HCT116 (cell line): ENCODE measurements around the gene TPPP2. TPM values are rescaled to one million over a fixed set of nuclear protein-coding genes. Genes with fewer than 3 reads are reported as not detected.

Source experiments
- ATAC-seq: fragments of 200-7000 bp; cut with Tn5 transposase; 2 replicates; pipeline ENCODE4 v1.9.1; 2020; ENCODE audit warnings: mild to moderate bottlenecking, moderate library complexity
- BruUV-seq: library from RNA; stranded (reverse); fragments of 400-500 nt; replicated peaks from 2 replicates; lab custom pipeline; 2021; lab: Mats Ljungman, UMichigan
- CTCF ChIA-PET: fragments of 300-600 bp; sonication (Branson Sonifier 250); formaldehyde crosslinking; loops from one replicate; lab custom pipeline; 2021; ENCODE audit warnings: antibody characterized with exemption; lab: Charles Lee
- POLR2A ChIA-PET: fragments of 300-600, 350-600 bp; sonication (Branson Sonifier 250); formaldehyde crosslinking; loops from one replicate; lab custom pipeline; 2021; ENCODE audit warnings: antibody characterized with exemption; lab: Charles Lee
- RAD21 ChIA-PET, 2 experiments: fragments of 300-600 bp; sonication (Branson Sonifier 250); formaldehyde crosslinking; loops; one replicate each; lab custom pipeline; 2023; ENCODE audit warnings: low total read pairs in 2 of 2; ENCODE audit not compliant: uncharacterized antibody in 2 of 2, unreplicated experiment in 2 of 2, low non-redundant PET in 1 of 2; lab: Charles Lee
- DNase-seq: peaks from one replicate; pipeline ENCODE4 v3.0.0-alpha.2; 2010; ENCODE audit warnings: low read depth, low spot score
- H2AFZ ChIP-seq: fragments of 200-600 bp; shearing (Covaris generic), sonication (generic); 2 replicates; pipeline ENCODE4 v1.6.1; 2017; ENCODE audit warnings: low read depth, mixed run types, mixed read lengths, antibody characterized with exemption, low read length; ENCODE audit not compliant: poor library complexity, severe bottlenecking
- H3K27ac ChIP-seq: 2 replicates; pipeline ENCODE4 v1.5.1; 2012; ENCODE audit warnings: low read depth, low read length
- H3K27me3 ChIP-seq: fragments of 200-600 bp; sonication (generic); 2 replicates; pipeline ENCODE4 v1.6.1; 2016; ENCODE audit warnings: mixed run types, low read length, mixed read lengths; ENCODE audit not compliant: insufficient read depth
- H3K36me3 ChIP-seq, 2 experiments: fragments of 200-500 bp in 1 of 2; fragments of 200-600 bp in 1 of 2; sonication (Bioruptor generic) in 1 of 2; sonication (generic) in 1 of 2; 2 replicates each; pipeline versions ENCODE4 v1.5.1 to v1.6.1; 2014 to 2016; ENCODE audit warnings: low read length in 2 of 2, inconsistent platforms in 1 of 2, mixed read lengths in 1 of 2, mixed run types in 1 of 2; ENCODE audit not compliant: insufficient read depth in 2 of 2, control insufficient read depth in 1 of 2
- H3K4me1 ChIP-seq, 2 experiments: fragments of 200-600 bp in 1 of 2; sonication (generic) in 1 of 2; 2 replicates each; pipeline versions ENCODE4 v1.5.1 to v1.6.1; 2012 to 2017; ENCODE audit warnings: low read length in 2 of 2, inconsistent platforms in 1 of 2, mild to moderate bottlenecking in 1 of 2, mixed read lengths in 1 of 2, mixed run types in 1 of 2, moderate library complexity in 1 of 2; ENCODE audit not compliant: insufficient read depth in 2 of 2, control insufficient read depth in 1 of 2
- H3K4me2 ChIP-seq: fragments of 200-600 bp; sonication (generic); 2 replicates; pipeline ENCODE4 v1.6.1; 2017; ENCODE audit warnings: mixed run types, low read length, mixed read lengths
- H3K4me3 ChIP-seq, 2 experiments: fragments of 200-600 bp in 1 of 2; sonication (generic) in 1 of 2; replicated peaks in 1 of 2; 2 replicates each; pipeline ENCODE4 v1.5.1; 2011 to 2016; ENCODE audit warnings: low read length in 2 of 2, control low read depth in 1 of 2, low read depth in 1 of 2, mild to moderate bottlenecking in 1 of 2, mixed read lengths in 1 of 2, mixed run types in 1 of 2
- H3K79me2 ChIP-seq: fragments of 200-600 bp; sonication (generic); 2 replicates; pipeline ENCODE4 v1.6.1; 2017; ENCODE audit warnings: mild to moderate bottlenecking, mixed run types, low read length, moderate library complexity, mixed read lengths; ENCODE audit not compliant: insufficient read depth
- H3K9ac ChIP-seq: fragments of 200-600 bp; sonication (generic); 2 replicates; pipeline ENCODE4 v1.6.1; 2016; ENCODE audit warnings: low read length, mixed read lengths
- H3K9me2 ChIP-seq: fragments of 200-600 bp; sonication (generic), shearing (Covaris generic); 2 replicates; pipeline ENCODE4 v1.6.1; 2017; ENCODE audit warnings: mixed run types, mild to moderate bottlenecking, moderate library complexity; ENCODE audit not compliant: insufficient read depth
- H3K9me3 ChIP-seq, 2 experiments: fragments of 200-500 bp in 1 of 2; fragments of 200-600 bp in 1 of 2; sonication (Bioruptor generic) in 1 of 2; sonication (generic) in 1 of 2; 2 replicates each; pipeline ENCODE4 v1.6.1; 2014 to 2017; ENCODE audit warnings: low read length in 2 of 2, mixed read lengths in 2 of 2, inconsistent platforms in 1 of 2, low read depth in 1 of 2, mild to moderate bottlenecking in 1 of 2, mixed run types in 1 of 2, moderate library complexity in 1 of 2; ENCODE audit not compliant: control insufficient read depth in 1 of 2, insufficient read depth in 1 of 2
- H4K20me1 ChIP-seq: fragments of 200-600 bp; sonication (generic), shearing (Covaris generic); 2 replicates; pipeline ENCODE4 v1.6.1; 2017; ENCODE audit warnings: mixed run types, mild to moderate bottlenecking, moderate library complexity; ENCODE audit not compliant: insufficient read depth
- ELF1 ChIP-seq: IDR thresholded peaks from 2 replicates; pipeline ENCODE4 v1.6.1; 2012; ENCODE audit warnings: low read depth, borderline replicate concordance
- intact Hi-C: fragments of 100-400 bp; cut with micrococcal nuclease; formaldehyde crosslinking; loops from 2 replicates; pipeline ENCODE4 v1.10.0; 2022
- total RNA-seq: library from RNA; stranded (reverse); gene quantifications from one replicate; pipeline ENCODE4 v1.2.1, GENCODE V29; 2021; ENCODE audit not compliant: unreplicated experiment
- TF ChIP-seq, protein P1 (sequence below): IDR thresholded peaks from 2 replicates; pipeline ENCODE4 v1.6.1; 2012; ENCODE audit warnings: low read depth
- TF ChIP-seq, protein P2 (sequence below): IDR thresholded peaks from 2 replicates; pipeline ENCODE4 v1.6.1; 2011; ENCODE audit warnings: mild to moderate bottlenecking, low read length, moderate library complexity; ENCODE audit not compliant: insufficient replicate concordance; ENCODE audit errors: extremely low read depth

TPPP2 gene
- total RNA-seq, 1 experiment from 2014 or later, result not detected

GRCh38 chr14:21011136-21011535 is 18.9 kb upstream of the TPPP2 start:
- ChIA-PET RAD21 (no interaction called here), CTCF (interaction anchor here (1.5 kb wide), 1 partner anchor 154 kb away, joined by 3 read pairs; no protein-coding TSS in a partner anchor), POLR2A (no interaction called here)
- no peak for ATAC-seq
- Histone ChIP-seq H3K4me1 (peaks cover 0 to 5% of the 10 kb centered on the region in 2 experiments; a peak in 2 of 4 replicates), H3K9ac (no peak overlapping the region), H3K4me2 (no peak overlapping the region), H3K36me3 (no peaks in the 10 kb centered on the region), H2AFZ (no peak overlapping the region), H3K27ac (no peak overlapping the region), H3K9me2 (no peaks in the 10 kb centered on the region), H3K4me3 (no peak overlapping the region), H3K9me3 (no peaks in the 10 kb centered on the region), H3K79me2 (no peaks in the 10 kb centered on the region), H4K20me1 (no peaks in the 10 kb centered on the region), H3K27me3 (peaks cover 18% of the 10 kb centered on the region; the same call in 1 of the 2 replicates)
- DNase-seq, result no peak
- BruUV-seq, result no TSS peak
- intact Hi-C loops, result loop anchor here (10.0 kb wide), 1 partner anchor 544 kb away; no protein-coding TSS in a partner anchor
- TF ChIP-seq, protein P1, sequence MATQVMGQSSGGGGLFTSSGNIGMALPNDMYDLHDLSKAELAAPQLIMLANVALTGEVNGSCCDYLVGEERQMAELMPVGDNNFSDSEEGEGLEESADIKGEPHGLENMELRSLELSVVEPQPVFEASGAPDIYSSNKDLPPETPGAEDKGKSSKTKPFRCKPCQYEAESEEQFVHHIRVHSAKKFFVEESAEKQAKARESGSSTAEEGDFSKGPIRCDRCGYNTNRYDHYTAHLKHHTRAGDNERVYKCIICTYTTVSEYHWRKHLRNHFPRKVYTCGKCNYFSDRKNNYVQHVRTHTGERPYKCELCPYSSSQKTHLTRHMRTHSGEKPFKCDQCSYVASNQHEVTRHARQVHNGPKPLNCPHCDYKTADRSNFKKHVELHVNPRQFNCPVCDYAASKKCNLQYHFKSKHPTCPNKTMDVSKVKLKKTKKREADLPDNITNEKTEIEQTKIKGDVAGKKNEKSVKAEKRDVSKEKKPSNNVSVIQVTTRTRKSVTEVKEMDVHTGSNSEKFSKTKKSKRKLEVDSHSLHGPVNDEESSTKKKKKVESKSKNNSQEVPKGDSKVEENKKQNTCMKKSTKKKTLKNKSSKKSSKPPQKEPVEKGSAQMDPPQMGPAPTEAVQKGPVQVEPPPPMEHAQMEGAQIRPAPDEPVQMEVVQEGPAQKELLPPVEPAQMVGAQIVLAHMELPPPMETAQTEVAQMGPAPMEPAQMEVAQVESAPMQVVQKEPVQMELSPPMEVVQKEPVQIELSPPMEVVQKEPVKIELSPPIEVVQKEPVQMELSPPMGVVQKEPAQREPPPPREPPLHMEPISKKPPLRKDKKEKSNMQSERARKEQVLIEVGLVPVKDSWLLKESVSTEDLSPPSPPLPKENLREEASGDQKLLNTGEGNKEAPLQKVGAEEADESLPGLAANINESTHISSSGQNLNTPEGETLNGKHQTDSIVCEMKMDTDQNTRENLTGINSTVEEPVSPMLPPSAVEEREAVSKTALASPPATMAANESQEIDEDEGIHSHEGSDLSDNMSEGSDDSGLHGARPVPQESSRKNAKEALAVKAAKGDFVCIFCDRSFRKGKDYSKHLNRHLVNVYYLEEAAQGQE, result no peak
- no peak for TF ChIP-seq ELF1
- TF ChIP-seq, protein P2, sequence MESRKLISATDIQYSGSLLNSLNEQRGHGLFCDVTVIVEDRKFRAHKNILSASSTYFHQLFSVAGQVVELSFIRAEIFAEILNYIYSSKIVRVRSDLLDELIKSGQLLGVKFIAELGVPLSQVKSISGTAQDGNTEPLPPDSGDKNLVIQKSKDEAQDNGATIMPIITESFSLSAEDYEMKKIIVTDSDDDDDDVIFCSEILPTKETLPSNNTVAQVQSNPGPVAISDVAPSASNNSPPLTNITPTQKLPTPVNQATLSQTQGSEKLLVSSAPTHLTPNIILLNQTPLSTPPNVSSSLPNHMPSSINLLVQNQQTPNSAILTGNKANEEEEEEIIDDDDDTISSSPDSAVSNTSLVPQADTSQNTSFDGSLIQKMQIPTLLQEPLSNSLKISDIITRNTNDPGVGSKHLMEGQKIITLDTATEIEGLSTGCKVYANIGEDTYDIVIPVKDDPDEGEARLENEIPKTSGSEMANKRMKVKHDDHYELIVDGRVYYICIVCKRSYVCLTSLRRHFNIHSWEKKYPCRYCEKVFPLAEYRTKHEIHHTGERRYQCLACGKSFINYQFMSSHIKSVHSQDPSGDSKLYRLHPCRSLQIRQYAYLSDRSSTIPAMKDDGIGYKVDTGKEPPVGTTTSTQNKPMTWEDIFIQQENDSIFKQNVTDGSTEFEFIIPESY, result no peak
